Measurements from ENCODE around the gene CACNA1C. TPM values are rescaled to one million over a fixed set of nuclear protein-coding genes. Genes with fewer than 3 reads are reported as not detected.

Gene CACNA1C
- total RNA-seq, 4 donors from 2014 or later: 0.38 to 2.4 (median 1.4) TPM

DNA sequence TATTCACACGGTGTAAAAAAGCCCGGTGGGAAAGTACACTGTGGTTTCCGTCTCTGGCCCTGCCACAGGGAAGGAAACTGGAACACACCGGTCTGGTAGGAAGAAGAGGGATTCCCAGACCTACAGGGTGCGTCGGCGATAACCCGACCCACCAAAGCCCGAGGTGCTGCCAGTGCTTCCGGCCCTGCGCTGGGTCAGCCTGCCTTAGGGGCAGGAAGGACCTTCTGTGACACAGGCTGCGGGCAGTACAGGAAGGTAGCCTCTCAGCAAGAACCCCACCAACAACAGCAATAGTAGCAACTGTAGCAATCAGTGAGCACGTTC, 572.5 kb downstream of the CACNA1C start:
- intact Hi-C loops (cut with DNase I; ENCODE audit: low total_unique reads): no loop called here

DNA sequence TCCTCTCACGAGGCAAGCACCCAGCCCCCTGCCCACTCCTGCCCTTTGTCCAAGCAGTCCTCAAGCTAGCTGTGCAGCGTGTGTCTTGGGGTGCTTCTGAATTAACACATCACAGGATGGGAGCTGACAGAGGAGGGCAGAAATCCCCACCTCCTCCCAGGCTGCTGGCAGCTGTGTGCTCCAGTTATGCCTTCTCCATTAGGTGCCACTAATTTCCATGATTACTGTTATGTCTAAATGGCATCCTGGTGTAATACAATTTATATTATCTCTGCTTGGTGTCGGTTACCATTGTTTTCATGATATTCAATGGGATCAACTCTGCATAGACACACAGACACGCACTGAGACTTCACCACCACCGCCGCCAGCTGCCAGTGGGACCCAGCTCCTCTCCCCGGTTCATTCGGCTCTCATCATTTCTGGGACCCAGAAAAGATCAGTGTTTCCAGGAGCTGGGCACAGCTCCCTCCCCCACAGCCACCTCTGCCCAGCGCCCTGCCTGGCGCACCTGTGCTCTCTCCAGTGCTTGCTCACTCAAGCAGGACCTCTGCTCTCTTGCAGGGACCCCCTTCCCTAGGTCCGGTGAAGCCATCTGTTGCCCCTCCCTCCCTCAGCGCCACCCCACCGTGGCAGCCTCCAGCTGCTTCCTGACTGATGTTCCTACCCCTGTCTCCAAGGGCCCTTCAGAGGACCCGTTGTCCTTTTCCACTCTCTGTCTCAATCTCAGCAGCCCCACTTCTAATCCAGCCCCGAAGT, 574.5 kb downstream of the CACNA1C start:
- H3K4me3 ChIP-seq (ENCODE audit: low read depth, poor library complexity, severe bottlenecking): no peak overlapping the region
- WGBS, 2 donors: 68 to 70% methylated on average over 15 of the region's 15 CpGs
- no peak for DNase-seq (ENCODE audit: low spot score in 2 of 2)
- TF ChIP-seq, protein P1, sequence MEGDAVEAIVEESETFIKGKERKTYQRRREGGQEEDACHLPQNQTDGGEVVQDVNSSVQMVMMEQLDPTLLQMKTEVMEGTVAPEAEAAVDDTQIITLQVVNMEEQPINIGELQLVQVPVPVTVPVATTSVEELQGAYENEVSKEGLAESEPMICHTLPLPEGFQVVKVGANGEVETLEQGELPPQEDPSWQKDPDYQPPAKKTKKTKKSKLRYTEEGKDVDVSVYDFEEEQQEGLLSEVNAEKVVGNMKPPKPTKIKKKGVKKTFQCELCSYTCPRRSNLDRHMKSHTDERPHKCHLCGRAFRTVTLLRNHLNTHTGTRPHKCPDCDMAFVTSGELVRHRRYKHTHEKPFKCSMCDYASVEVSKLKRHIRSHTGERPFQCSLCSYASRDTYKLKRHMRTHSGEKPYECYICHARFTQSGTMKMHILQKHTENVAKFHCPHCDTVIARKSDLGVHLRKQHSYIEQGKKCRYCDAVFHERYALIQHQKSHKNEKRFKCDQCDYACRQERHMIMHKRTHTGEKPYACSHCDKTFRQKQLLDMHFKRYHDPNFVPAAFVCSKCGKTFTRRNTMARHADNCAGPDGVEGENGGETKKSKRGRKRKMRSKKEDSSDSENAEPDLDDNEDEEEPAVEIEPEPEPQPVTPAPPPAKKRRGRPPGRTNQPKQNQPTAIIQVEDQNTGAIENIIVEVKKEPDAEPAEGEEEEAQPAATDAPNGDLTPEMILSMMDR (IDR thresholded peaks at IDR 0.05): no peak
- no peak for TF ChIP-seq POLR2A (IDR thresholded peaks at IDR 0.05)
- intact Hi-C loops (cut with DNase I; ENCODE audit: low total_unique reads): no loop called here

More for the DNA sequence above, 572.5 kb downstream of the CACNA1C start:
- TF ChIP-seq POLR2A (IDR thresholded peaks at IDR 0.05): no peak
- TF ChIP-seq, protein P1 (IDR thresholded peaks at IDR 0.05): no peak
- 47 to 54% methylated on average over 13 of the region's 13 CpGs for WGBS, 2 donors
- H3K4me3 ChIP-seq (ENCODE audit: low read depth, poor library complexity, severe bottlenecking): no peak overlapping the region
- DNase-seq (ENCODE audit: low spot score in 2 of 2): no peak

DNA sequence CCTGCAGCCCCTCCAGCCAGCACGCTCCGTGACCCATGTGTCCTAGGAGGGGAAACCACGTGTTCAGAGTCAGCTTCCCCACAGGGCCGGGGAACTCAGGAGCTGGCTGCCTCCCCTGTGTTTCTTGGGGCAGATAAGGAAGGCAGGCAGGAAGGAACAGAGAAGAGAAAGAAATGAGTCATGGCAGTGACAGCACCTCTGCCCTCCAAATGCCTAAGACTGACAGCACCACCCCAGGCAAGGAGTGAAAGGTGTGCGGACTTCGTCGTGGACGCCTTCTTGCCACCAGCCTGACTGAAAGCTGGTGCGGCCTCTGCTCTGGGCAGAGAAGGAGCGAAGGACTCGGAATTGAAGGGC, 575.0 kb downstream of the CACNA1C start:
- intact Hi-C loops (cut with DNase I; ENCODE audit: low total_unique reads): no loop called here
- H3K4me3 ChIP-seq (ENCODE audit: low read depth, poor library complexity, severe bottlenecking): no peak overlapping the region
- WGBS, 2 donors: 64 to 67% methylated on average over 11 of the region's 11 CpGs
- TF ChIP-seq POLR2A (IDR thresholded peaks at IDR 0.05): no peak
- TF ChIP-seq, protein P1 (IDR thresholded peaks at IDR 0.05): no peak
- DNase-seq (ENCODE audit: low spot score in 2 of 2): no peak

DNA sequence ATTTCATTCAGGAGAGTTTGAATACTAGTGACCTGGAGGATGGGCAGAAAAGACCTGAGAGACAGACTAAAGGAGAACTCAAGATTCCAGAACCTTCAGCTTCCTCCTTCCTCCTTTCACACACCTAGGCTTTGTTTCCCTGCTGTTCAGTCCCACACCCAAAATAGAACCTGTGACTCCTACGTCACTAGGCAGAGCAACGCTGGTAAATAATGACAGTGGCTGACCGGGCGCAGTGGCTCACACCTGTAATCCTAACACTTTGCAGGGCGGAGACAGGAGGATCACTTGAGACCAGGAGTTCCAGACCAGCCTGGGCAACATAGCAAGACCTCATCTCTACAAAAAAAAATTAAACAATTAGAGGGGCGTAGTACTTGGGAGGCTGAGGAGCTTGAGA, 575.6 kb downstream of the CACNA1C start:
- 90% methylated on average over 6 of the region's 6 CpGs for WGBS, 2 donors

DNA sequence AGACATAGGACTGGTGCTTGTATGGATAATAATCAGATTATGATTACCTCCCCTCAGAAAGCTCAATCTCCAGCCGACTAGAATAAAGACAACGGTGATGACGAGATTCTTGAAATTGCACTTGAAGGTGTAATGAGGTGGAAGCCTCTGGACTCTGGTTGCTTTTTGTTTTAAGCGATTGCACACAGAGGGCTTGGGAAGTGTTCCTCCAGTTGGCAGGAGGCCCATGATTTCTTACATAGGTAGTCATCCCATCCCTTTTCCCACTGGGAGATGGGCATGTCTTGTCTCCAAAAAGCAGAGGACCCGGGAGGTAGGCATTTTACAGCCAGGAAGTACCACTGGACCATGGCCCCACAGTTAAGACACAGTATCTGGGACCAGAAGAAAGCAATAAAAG, 576.3 kb downstream of the CACNA1C start:
- WGBS, 2 donors: 88 to 94% methylated on average over 5 of the region's 5 CpGs
- no peak for TF ChIP-seq POLR2A (IDR thresholded peaks at IDR 0.05)
- TF ChIP-seq, protein P1 (IDR thresholded peaks at IDR 0.05): no peak
- no peak for DNase-seq (ENCODE audit: low spot score in 2 of 2)
- intact Hi-C loops (cut with DNase I; ENCODE audit: low total_unique reads): no loop called here
- no peak overlapping the region for H3K4me3 ChIP-seq (ENCODE audit: low read depth, poor library complexity, severe bottlenecking)

More for the DNA sequence above, 575.6 kb downstream of the CACNA1C start:
- TF ChIP-seq, protein P1 (IDR thresholded peaks at IDR 0.05): no peak
- no peak for TF ChIP-seq POLR2A (IDR thresholded peaks at IDR 0.05)
- no peak overlapping the region for H3K4me3 ChIP-seq (ENCODE audit: low read depth, poor library complexity, severe bottlenecking)
- intact Hi-C loops (cut with DNase I; ENCODE audit: low total_unique reads): no loop called here
- DNase-seq (ENCODE audit: low spot score in 2 of 2): no peak
